Endodermal cell (in vitro differentiated cells): Measurements from ENCODE around the gene USP47. TPM values are rescaled to one million over a fixed set of nuclear protein-coding genes. Genes with fewer than 3 reads are reported as not detected.

ENCODE experiments used
- DNase-seq: peaks from one replicate; pipeline ENCODE4 v3.0.0-alpha.2; 2017
- H3K27ac ChIP-seq: 2 replicates; pipeline ENCODE4 v1.5.1; 2013; ENCODE audit warnings: mild to moderate bottlenecking, low read depth, low read length, moderate library complexity
- H3K27me3 ChIP-seq: 2 replicates; pipeline ENCODE4 v1.6.1; 2013; ENCODE audit warnings: mild to moderate bottlenecking, low read length, moderate library complexity; ENCODE audit not compliant: insufficient read depth, control insufficient read depth, poor library complexity, severe bottlenecking
- H3K36me3 ChIP-seq: 2 replicates; pipeline ENCODE4 v1.7.0; 2013; ENCODE audit warnings: mild to moderate bottlenecking, low read length, moderate library complexity; ENCODE audit not compliant: control insufficient read depth, insufficient read depth
- H3K4me1 ChIP-seq: one replicate; pipeline ENCODE4 v1.7.0; 2013; ENCODE audit warnings: low read length; ENCODE audit not compliant: control insufficient read depth, insufficient read depth
- H3K4me3 ChIP-seq: 2 replicates; pipeline ENCODE4 v1.5.1; 2013; ENCODE audit warnings: mild to moderate bottlenecking, low read length, moderate library complexity
- H3K9ac ChIP-seq: 2 replicates; pipeline ENCODE4 v1.6.1; 2013; ENCODE audit warnings: mild to moderate bottlenecking, low read length, moderate library complexity; ENCODE audit not compliant: poor library complexity, severe bottlenecking; ENCODE audit errors: extremely low read depth
- H3K9me3 ChIP-seq: 2 replicates; pipeline ENCODE4 v1.6.1; 2013; ENCODE audit warnings: mild to moderate bottlenecking, low read length, moderate library complexity; ENCODE audit not compliant: control insufficient read depth
- H3K27ac Mint-ChIP-seq: 2 replicates; pipeline ENCODE4 v1.8.0; 2020; ENCODE audit warnings: mixed read lengths
- H3K27me3 Mint-ChIP-seq: 2 replicates; pipeline ENCODE4 v1.8.0; 2021; ENCODE audit warnings: mild to moderate bottlenecking, mixed read lengths; ENCODE audit not compliant: insufficient read depth
- H3K36me3 Mint-ChIP-seq: 2 replicates; pipeline ENCODE4 v1.8.0; 2020; ENCODE audit warnings: low read depth, mixed read lengths
- H3K4me1 Mint-ChIP-seq: 2 replicates; pipeline ENCODE4 v1.8.0; 2020; ENCODE audit warnings: mixed read lengths
- H3K4me3 Mint-ChIP-seq: 2 replicates; pipeline ENCODE4 v1.8.0; 2020; ENCODE audit warnings: mild to moderate bottlenecking, moderate library complexity, mixed read lengths
- H3K9me3 Mint-ChIP-seq: 2 replicates; pipeline ENCODE4 v1.8.0; 2020; ENCODE audit warnings: mild to moderate bottlenecking, mixed read lengths
- WGBS, 2 experiments: methylation state at CpG; one replicate each; pipeline versions ENCODE4 v1.1.5 to v1.1.7; 2013; ENCODE audit warnings: missing lambda C conversion rate in 2 of 2, mixed read lengths in 1 of 2; ENCODE audit not compliant: insufficient coverage in 1 of 2, insufficient read length in 1 of 2; 5-methylcytosine and 5-hydroxymethylcytosine counted together
- total RNA-seq, 2 donors: library from RNA; stranded (reverse); fragmentation: NEBNext Ultra II Directional in 1 of 2; extraction: Animal tissue kit (Norgen Biotek cat#: 25700) in 1 of 2; gene quantifications; 2 replicates in 1 of 2; 3 replicates in 1 of 2; pipeline ENCODE4 v1.2.1, GENCODE V29; 2021
- TF ChIP-seq, protein P1 (sequence below): fragments of 200-600 bp; sonication (generic); conservative IDR thresholded peaks from 2 replicates; pipeline ENCODE4 v1.5.0; 2021; ENCODE audit warnings: antibody characterized with exemption, mild to moderate bottlenecking

USP47 gene
- total RNA-seq, 2 donors from 2014 or later, result 26.3 to 26.9 TPM

DNA sequence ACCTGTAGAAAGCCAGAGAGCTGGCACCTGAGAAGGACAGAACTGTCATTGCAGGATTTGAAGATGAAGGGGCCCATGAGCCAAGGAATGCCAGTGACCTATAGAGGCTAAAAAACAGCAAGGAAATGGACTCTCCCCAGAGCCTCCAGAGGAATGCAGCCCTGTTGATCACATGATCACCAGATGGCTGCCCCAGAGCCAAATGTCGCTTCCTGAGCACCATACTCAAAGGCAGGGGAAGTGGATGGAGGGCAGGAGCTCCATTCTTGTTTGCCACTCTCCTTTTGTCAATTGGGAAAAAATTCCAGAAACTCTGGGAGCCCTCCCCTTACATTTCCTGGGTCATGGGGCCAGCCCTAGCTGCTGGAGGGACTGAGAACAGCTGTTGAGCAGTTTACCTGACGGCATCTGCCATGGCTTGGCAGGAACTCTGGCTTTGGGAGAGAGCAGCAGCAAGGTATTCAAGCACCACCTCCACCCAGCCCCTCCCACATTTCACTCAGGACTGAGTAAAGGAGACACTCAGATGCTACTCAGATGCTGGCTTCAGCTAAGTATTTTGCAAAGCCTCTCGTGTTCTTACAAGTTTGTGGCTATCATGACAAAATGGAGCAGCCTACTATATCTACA lies 119.7 kb downstream of the USP47 start:
- Mint-ChIP-seq H3K4me3 (no peak overlapping the region), H3K27ac (no peak overlapping the region), H3K9me3 (no peaks in the 10 kb centered on the region), H3K27me3 (no peaks in the 10 kb centered on the region), H3K4me1 (peaks cover 14% of the 10 kb centered on the region), H3K36me3 (peaks cover 30% of the 10 kb centered on the region)
- 92 to 96% methylated on average over 2 to 3 of the region's 3 CpGs for WGBS, 2 experiments
- no peak overlapping the region for H3K9ac ChIP-seq
- peaks cover 8% of the 10 kb centered on the region for H3K4me1 ChIP-seq
- H3K4me3 ChIP-seq, result no peak overlapping the region
- no peak for DNase-seq
- TF ChIP-seq, protein P1, sequence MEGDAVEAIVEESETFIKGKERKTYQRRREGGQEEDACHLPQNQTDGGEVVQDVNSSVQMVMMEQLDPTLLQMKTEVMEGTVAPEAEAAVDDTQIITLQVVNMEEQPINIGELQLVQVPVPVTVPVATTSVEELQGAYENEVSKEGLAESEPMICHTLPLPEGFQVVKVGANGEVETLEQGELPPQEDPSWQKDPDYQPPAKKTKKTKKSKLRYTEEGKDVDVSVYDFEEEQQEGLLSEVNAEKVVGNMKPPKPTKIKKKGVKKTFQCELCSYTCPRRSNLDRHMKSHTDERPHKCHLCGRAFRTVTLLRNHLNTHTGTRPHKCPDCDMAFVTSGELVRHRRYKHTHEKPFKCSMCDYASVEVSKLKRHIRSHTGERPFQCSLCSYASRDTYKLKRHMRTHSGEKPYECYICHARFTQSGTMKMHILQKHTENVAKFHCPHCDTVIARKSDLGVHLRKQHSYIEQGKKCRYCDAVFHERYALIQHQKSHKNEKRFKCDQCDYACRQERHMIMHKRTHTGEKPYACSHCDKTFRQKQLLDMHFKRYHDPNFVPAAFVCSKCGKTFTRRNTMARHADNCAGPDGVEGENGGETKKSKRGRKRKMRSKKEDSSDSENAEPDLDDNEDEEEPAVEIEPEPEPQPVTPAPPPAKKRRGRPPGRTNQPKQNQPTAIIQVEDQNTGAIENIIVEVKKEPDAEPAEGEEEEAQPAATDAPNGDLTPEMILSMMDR, result no peak
- H3K27ac ChIP-seq, result no peak overlapping the region
- H3K36me3 ChIP-seq, result peaks cover 24% of the 10 kb centered on the region
- H3K9me3 ChIP-seq, result peaks cover 8% of the 10 kb centered on the region
- H3K27me3 ChIP-seq, result no peaks in the 10 kb centered on the region

DNA sequence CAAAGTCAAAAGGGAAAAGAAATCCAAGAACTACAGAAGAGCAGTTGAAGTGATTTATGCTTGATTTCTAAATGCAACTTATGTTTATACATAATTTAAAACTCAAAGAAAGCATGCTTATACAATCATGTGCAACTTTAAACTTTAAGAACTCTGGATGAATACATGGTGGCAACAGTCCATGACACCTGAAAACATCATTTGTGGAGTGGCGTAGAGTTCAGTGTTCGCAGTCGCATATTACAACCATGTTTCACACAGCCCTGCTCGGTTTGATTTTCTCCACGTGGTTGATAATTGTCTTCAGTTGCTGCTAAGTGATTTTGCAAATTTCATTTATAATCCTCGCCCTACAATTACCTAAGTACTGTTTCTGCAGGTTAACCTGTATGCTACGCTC lies 121.3 kb downstream of the USP47 start:
- H3K27ac ChIP-seq, result no peak overlapping the region
- TF ChIP-seq, protein P1, result no peak
- H3K27me3 Mint-ChIP-seq, result no peaks in the 10 kb centered on the region

DNA sequence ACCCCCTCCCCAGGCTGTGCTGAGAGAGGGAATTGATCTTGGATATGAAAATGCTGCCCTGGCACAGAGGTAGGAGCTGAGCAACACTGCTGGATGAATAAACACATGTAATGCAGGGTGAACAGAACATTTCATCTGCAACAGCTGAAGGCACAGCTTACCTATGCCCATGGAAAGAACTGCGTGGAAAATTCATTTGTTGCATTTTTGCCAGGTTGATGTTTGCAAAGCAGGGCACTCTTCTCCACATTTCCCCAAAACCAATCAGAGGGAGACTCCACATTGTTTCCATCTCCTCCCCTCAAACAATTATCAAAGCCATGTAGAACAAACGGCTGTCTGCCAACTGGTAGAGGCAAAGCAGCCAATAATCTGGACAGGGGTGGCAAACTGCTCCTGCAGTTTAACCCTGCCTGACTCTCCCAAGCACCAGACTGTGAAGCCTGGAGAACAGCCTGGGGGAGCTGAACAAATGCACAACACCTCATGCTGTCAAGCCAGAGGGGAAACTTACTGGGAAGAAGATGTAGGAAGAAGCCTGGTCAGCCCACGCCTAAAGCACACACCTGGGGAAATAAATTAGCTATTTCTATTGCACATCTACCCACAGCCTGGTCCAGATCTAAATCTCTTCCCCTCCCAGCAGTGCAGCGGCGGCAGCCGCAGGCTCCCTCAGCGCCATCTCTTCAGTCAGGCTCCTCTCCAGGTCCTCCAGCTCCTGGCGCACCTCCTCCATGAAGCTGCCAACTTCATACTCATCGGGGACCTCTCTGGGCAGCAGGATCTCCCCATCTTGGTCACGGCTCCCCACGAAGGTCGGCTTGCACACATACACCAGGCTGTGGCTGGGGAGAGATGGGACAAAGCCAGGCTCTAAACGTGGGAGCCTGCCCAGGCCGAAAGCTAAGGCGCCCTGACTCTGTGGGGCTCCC lies 122.3 kb downstream of the USP47 start:
- DNase-seq, result no peak
- no peaks in the 10 kb centered on the region for H3K27me3 ChIP-seq
- Mint-ChIP-seq H3K27ac (peak overlapping the region; percentile 30), H3K4me3 (no peak overlapping the region), H3K27me3 (no peaks in the 10 kb centered on the region), H3K4me1 (peaks cover 14% of the 10 kb centered on the region), H3K36me3 (peaks cover 29% of the 10 kb centered on the region), H3K9me3 (no peaks in the 10 kb centered on the region)
- H3K4me3 ChIP-seq, result no peak overlapping the region
- peaks cover 15% of the 10 kb centered on the region for H3K36me3 ChIP-seq
- H3K9me3 ChIP-seq, result peaks cover 8% of the 10 kb centered on the region
- H3K27ac ChIP-seq, result no peak overlapping the region
- H3K9ac ChIP-seq, result no peak overlapping the region
- WGBS, 2 experiments, result 94 to 96% methylated on average over 6 to 15 of the region's 15 CpGs
- TF ChIP-seq, protein P1, result no peak
- peaks cover 4% of the 10 kb centered on the region for H3K4me1 ChIP-seq

More for the DNA sequence above, 121.3 kb downstream of the USP47 start:
- Histone ChIP-seq H3K4me1 (peaks cover 4% of the 10 kb centered on the region), H3K9me3 (peaks cover 8% of the 10 kb centered on the region), H3K36me3 (peaks cover 15% of the 10 kb centered on the region), H3K27me3 (no peaks in the 10 kb centered on the region), H3K4me3 (no peak overlapping the region), H3K9ac (no peak overlapping the region)
- Mint-ChIP-seq H3K27ac (no peak overlapping the region), H3K4me1 (peaks cover 14% of the 10 kb centered on the region), H3K36me3 (peaks cover 29% of the 10 kb centered on the region), H3K4me3 (no peak overlapping the region), H3K9me3 (no peaks in the 10 kb centered on the region)
- no peak for DNase-seq
- WGBS, 2 experiments, result 92 to 100% methylated on average over 7 of the region's 7 CpGs
